T-helper 1 cell (primary cell): ENCODE measurements around the gene CACFD1.
"Not testable (repeated sequence)": the region's sequence is repeated elsewhere in the genome, so short reads cannot be mapped to it uniquely, and the experiment has no call there.

Experiments used
- DNase-seq, 5 donors: peaks; one replicate each; pipeline ENCODE4 v3.0.0-alpha.2; 2012 to 2020

CACFD1 gene

DNA sequence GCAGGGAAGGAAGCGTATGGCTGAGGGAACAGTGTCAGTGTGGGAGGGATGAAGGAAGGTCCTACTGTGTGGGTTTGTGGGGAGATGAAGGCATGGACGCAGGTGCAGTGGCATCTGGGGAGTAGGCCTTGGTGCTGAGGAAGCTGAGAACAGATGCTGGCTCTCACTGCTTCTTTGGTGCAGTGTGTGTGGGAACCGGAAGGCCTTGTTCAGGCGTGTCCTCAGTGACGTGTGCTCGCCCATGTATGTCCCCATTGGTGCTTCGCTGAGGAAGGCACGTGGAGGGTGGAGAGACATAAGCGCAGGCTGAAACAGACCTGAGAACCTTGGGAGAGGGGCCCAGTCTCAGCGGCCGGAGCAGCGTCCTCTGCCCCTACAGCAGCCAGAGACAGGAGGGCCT is 18.9 kb upstream of the CACFD1 start:
- DNase-seq, result no peak

DNA sequence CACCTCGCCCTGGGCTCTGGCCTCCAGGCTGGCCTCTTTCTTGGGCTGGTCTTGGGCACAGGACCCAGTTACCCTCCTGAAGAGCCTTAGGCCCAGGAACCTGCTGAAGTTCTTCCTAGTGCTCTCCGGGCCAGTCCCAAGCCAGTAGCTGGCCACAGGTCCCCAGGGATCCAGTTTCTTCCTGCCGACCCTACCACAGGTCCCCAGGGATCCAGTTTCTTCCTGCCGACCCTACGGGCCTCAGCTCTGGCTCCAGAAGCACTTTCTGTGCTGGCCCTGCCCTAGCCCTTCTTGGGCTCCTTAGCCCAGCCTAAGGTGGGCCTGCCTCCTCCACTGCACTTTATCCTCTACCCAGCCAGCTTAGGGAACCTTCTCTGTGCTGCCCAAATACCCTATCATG is 18.2 kb upstream of the CACFD1 start:
- DNase-seq, result no peak

DNA sequence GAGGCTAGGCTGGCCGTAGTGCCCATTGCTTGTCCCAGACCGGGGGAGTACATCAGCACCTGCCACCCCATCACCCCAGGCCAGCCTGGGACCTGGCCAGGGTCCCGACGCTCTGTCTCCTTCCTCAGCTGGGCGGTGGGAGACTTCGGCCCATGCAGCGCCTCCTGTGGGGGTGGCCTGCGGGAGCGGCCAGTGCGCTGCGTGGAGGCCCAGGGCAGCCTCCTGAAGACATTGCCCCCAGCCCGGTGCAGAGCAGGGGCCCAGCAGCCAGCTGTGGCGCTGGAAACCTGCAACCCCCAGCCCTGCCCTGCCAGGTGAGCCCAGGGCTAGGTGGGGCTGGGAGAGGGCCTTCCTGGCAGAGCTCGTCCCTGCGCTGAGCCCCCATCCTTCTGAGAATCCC is 16.5 kb upstream of the CACFD1 start:
- no peak for DNase-seq

DNA sequence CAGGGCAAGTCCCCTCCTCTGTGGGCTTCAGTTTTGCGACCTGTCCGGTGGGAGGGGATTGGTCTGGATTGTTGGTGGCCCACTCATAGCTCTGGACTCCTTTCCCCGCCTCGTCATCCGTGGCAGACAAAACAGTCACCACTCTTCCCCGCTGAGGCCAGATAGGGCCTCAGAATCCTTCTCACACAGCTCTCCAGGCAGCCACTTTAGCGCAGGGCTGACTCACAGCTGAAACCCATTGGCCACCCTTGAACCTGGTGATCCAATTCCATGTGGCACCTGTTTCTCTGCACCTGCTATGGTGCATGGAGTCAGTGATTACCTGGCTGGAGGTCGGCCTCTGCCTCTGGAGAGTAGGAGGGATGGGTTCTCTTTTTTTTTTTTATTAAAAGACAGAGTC is 15.8 kb upstream of the CACFD1 start:
- no peak for DNase-seq

DNA sequence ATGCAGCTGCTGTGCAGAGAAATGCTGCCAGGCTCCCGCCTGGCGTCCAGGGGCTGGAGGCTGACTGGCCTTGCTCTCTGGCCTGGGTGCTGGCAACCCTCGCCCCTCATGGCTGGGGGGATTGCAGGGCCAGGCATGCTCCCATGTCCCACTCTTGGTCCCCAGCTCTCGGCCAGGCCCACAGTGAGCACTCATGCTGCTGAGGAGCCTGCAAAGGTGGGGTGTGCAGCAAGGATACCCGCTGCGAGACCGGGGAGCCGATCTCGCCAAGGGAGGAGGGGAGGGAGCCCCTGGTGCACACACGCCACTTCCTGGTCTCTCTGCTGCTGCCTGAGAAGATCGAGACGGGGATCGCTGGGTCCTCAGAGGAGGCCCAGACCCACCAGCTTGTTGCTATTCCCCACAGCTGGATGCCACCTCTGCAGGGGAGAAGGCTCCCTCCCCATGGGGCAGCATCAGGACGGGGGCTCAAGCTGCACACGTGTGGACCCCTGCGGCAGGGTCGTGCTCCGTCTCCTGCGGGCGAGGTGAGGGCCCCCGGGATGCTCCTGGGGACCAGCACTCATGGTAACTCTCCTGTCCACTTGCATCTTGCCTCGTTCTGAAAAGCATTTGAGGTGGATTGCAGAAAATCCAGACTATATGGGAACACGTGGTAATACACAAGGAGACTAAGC is 14.3 kb upstream of the CACFD1 start:
- no peak for DNase-seq

DNA sequence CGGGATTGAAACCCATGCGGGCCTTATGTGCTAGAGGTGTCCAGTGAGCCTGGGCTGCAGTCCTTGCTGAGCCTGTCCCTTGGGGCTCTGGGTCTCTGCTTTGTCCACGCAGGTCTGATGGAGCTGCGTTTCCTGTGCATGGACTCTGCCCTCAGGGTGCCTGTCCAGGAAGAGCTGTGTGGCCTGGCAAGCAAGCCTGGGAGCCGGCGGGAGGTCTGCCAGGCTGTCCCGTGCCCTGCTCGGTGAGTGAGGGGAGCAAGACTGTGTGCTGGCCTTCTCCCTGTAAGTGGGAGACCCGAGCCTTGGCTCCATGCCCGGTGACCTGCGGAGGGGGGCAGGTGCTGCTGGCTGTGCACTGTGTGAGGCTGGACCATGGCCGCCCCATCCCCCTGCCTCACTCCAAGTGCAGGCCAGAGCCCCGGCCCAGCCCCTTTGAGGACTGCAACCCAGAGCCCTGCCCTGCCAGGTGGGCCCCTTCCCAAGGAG is 11.2 kb upstream of the CACFD1 start:
- DNase-seq, result no peak

DNA sequence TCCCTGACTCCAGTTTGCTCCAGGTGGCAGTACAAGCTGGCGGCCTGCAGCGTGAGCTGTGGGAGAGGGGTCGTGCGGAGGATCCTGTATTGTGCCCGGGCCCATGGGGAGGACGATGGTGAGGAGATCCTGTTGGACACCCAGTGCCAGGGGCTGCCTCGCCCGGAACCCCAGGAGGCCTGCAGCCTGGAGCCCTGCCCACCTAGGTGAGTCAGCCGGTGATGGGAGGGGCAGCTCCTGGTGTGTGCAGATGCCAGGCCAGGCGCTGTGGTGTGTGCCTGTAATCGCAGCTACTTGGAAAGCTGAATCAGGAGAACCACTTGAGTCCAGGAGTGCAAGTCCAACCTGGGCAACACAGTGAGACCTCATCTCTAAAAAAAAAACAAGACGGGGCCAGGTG is 10.0 kb upstream of the CACFD1 start:
- DNase-seq, result no peak

DNA sequence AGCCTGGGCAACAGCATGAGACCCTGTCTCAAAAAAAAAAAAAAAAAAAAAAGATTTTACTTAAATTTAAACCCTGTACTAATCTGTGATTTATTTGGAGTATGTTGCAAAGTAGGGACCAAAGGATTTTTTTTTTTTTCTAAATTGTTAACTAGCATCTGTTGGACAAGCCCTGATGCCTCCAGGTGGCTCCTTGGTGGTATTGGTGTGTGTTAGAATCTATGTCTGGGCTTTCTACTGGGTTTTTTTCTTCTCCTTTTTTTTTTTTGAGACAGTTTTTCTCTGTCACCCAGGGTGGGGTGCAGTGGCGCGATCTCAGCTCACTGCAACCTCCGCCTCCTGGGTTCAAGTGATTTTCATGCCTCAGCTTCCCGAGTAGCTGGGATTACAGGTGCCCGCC is 7.9 kb upstream of the CACFD1 start:
- not testable (repeated sequence) for DNase-seq

DNA sequence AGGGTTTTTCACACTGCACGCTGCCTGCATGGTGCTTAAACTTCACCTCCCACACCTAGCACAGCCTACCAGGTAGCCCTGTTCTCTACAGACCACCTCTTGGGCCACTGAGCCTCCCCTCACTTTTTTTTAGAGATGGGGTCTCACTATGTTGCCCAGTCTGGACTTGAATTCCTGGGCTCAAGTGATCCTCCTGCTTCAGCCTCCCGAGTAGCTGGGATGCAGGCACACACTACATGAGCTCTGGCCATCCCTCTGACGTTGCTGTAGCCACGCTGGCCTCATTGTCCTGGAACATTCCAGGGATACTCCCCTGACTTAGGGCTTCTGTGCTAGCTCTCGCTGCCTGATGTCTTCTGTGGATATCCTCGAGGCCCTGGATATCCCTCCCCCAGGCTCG is 7.2 kb upstream of the CACFD1 start:
- no peak for DNase-seq

DNA sequence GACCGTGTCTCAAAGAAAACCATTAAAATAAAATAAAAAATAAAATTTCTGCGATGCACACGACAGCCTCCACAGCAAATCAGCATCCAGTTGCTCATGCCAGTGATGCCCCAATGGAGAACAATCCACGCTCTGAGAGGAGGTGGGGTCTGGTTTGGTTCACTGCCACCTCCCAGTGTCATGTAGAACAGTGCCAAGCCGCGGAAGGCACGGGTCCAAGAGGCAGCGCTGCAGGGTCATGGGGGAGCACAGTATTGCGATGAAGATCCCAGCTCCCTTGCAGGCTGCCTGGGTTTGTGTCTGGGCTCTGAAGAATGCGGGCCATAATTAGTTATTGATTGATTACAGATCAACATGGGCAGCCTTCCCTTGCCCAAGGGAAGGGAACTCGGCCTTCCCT is 6.1 kb upstream of the CACFD1 start:
- no peak for DNase-seq

DNA sequence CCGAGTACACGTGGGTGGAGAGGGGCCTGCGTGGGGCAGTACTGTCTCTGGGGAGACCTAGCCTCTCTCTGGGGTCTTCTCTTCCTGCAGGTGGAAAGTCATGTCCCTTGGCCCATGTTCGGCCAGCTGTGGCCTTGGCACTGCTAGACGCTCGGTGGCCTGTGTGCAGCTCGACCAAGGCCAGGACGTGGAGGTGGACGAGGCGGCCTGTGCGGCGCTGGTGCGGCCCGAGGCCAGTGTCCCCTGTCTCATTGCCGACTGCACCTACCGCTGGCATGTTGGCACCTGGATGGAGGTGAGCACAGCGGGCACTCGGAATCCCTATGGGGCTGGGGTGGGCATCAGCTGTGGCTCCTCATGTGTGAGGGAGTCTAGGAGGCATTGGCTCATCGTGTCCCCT is 5.5 kb upstream of the CACFD1 start:
- no peak for DNase-seq

DNA sequence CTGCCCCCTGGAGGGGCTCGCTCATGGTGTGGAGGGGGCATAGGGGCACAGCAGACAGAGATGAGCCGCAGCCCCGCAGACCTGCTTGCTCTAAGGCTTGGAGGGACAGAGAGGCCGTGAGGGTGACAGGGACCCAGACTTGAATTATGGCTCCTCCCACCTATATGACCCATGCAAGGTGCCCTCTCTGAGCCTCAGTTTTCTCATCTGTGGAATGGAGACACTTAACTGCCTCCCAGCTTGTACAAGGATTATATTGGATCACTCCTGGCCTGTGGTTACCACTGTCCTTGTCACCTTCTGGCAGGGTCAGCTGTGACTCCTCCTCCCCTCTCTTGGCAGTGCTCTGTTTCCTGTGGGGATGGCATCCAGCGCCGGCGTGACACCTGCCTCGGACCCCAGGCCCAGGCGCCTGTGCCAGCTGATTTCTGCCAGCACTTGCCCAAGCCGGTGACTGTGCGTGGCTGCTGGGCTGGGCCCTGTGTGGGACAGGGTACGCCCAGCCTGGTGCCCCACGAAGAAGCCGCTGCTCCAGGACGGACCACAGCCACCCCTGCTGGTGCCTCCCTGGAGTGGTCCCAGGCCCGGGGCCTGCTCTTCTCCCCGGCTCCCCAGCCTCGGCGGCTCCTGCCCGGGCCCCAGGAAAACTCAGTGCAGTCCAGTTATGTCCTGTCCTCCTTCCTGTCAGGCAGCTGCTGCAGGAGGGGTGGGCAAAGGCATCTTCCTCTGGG is 4.7 kb upstream of the CACFD1 start:
- no peak for DNase-seq

DNA sequence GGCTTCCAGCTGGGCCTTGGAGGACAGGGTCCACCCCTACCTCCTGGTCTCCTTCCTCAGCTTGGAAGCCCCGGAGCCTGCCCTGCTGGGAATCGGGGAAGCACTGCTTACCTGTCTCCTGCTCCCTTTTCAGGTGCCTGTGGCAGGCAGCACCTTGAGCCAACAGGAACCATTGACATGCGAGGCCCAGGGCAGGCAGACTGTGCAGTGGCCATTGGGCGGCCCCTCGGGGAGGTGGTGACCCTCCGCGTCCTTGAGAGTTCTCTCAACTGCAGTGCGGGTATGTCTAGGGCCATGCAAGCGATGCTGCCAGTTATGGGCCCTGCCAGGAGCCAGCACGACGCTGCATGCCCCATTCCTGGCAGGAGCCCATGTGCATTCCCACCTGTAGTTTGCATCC is 3.8 kb upstream of the CACFD1 start:
- DNase-seq, result no peak

DNA sequence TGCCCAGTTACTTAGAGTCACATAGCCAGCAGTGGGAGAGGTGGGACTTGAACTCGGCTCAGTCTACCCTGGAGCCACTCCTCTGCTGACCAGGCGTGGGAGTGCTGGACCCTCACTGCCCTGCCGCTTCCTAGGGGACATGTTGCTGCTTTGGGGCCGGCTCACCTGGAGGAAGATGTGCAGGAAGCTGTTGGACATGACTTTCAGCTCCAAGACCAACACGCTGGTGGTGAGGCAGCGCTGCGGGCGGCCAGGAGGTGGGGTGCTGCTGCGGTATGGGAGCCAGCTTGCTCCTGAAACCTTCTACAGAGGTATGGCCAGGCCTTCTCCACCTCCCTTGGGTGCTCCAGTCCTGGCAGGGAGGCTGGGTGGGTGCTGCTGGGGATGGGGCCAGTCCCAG is 3.4 kb upstream of the CACFD1 start:
- no peak for DNase-seq

DNA sequence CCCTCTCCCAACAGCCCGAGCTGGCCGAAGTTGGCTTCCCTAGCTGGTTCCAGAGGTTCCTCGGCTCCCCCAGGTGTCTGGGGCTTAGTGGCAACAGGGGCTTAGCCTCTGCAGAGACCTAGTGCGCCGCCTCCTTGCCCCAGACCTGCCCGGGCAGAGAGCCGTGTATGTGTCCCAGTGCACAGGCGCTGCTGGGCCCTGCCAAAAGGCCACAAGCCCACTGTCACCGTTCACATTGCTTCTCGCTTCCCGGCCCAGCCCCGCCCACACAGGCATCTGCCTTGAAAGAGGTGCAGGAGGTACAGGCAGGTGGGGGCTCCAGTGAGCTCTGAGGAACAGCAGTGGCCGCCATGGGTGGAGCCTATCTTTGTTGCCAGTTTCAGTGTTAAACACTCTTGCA is 2.5 kb upstream of the CACFD1 start:
- no peak for DNase-seq

DNA sequence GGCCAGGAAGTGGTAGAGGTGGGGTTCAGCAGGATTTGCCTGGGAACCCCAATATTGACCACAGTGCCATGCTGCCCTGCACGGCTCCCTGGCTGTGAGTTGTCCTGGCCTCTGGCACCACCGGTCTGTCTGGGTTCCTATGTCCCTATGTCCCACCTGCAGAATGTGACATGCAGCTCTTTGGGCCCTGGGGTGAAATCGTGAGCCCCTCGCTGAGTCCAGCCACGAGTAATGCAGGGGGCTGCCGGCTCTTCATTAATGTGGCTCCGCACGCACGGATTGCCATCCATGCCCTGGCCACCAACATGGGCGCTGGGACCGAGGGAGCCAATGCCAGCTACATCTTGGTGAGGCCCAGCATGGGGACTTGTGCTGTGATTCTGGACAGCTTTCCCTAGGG is 2.0 kb upstream of the CACFD1 start:
- no peak for DNase-seq

DNA sequence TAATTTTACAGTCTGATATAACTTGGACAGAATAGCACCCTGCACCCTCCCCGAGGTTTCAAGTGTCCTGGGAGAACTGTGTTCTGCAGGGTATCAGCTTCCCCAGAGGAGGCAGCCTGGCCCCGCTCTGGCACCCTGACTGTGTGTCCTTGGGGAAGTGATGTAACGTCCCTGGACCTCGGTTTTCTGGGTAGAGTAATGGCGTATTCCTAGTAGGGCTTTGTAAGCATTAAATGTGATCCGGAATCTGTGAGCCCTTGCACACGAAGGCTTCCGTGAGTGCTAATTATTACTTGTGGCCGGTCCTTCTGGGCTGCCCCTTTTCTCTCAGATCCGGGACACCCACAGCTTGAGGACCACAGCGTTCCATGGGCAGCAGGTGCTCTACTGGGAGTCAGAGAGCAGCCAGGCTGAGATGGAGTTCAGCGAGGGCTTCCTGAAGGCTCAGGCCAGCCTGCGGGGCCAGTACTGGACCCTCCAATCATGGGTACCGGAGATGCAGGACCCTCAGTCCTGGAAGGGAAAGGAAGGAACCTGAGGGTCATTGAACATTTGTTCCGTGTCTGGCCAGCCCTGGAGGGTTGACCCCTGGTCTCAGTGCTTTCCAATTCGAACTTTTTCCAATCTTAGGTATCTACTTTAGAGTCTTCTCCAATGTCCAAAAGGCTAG is 1.0 kb upstream of the CACFD1 start:
- no peak for DNase-seq

DNA sequence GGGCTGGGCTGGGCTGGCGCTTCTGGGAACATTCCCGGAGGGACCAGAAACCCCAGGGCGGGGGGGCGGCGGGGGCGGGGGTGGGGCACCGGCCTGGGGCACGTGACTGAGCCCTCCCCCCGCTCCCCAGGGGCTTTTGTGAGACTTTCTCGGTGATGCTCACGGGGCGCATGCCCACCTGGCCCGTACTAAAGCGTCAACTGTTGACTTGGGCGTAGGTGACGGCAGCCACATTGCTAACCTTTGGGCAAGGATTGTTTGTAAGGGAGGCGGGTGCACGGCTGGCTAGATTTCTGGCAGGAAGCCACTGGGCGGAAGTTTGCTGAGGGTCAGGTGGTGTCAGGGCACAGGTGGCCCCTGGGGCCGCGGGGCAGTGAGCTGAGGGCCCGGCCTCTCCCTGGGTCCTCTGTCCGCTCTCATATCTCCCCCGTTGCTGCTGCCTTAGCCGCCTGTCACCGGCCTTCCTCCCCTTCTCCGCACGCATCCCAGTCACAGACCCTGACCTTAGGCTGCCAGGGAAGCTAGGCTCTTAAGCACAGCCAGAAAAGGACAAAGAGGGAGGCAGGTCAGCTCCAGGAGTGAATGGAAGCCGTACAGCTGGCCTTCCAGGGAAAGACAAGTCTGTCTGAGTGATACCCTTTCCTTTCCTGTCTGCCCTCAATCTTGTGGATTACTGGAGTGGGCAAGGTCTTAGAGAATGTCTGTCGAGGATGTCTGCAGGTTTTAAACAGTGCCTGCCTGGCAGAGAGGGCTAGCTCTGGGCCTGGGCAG is 812 bp downstream of the CACFD1 start:
- DNase-seq, result peak in 2 of 5 donors; percentile 40 to 44

DNA sequence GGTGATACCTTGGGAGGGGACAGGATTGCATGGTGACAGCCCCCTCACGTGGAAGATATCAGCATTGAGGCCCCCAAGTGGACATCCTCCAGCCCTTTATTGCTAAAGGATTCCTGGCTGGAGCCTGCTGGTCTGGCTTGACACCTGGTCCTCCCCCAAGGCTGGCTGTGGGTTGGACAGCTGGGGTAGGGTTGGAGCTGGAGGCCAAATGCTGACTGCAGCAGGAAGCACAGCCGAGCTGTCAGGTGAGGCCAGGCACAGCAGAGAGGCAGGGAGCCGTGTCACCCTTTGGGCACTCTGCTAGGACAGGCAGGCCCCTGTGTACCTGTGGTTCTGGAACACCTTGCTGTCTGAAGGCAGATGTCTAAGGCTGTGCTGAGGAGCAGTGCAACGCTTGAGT is 2.2 kb downstream of the CACFD1 start:
- no peak for DNase-seq

DNA sequence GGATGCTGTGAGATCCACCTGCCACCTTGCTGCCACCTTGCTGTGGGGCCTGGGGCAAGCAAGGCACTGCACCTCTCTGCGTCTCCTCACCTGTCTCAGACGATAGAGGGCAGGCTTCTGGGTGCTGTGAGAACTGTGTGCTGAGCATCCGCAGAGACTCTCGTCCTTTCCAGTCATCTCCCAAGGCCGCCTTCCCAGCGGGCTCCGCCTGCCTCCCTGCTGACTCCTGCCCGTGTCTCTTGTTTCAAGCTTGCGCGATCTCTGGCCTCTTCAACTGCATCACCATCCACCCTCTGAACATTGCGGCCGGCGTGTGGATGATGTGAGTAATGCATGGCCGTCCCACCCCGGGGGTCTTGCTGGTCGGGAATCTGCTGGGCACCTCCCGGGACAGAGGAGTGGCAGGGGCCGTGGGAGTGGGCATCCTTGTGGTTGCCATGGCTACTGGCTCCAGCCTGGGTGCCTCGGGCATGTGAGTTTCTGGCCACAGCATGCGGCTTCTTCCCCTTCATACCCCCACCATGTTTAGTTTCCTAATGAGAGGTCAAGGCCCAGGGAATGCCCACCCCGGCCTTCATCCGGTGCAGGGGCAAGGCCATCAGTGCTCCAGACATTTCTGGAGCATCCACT is 3.6 kb downstream of the CACFD1 start:
- DNase-seq, result no peak

DNA sequence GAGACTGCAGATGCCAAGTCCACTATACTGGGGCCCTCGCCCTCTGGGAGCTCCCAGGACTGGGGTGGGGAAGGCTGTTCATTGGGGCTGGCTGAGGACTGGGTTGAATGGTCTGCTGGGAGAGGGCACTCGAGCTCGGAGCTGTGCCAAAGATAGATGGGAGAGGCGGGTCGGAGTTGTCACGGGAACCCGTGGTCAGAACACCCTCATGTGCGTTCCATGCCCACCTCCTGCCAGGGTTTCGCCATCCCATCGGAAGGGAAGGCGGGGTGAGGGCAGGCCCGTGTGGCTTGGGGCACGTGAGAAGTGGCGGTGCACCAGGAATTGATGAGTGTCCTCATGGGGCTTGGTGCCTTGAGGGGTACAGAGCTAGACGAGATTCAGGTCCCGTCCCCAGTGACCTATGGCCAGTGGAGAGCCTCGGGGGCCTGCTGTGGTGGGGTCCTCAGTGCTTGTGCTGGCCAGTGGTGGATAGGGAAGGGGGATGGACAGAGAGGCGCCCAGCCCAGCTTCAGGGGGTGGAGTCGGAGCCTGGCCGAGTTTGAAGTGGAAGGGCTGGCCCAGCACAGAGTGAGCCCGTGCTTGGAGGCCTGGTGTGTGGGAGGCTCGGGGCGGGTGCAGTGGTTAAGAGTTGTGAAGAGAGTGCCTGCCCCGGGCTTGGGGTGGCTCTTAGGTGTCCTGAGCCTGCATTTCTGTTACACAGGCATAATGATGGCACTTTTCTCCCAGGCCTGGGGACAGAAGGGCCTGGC is 4.3 kb downstream of the CACFD1 start:
- DNase-seq, result no peak

DNA sequence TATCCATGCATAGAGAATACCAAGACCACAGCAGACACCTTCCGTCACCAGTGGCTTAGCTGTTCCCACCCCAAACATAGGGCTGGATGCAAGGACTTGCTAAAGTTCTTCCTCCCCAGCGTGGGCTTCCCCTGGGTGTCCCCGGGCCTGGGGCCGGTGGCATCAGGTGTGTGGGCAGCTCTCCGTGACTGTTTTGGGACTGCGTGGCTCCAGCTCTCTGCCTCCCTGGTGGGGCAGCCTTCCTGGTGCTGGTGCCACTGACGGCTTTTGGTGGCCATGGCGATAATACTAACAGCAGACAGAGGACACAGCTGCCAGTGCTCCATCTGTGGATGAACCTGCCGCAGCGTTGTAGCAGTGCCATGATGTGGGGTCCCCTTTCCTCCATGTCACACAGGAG is 4.9 kb downstream of the CACFD1 start:
- DNase-seq, result no peak
